ENCODE results near the gene SLC4A2.

DNA sequence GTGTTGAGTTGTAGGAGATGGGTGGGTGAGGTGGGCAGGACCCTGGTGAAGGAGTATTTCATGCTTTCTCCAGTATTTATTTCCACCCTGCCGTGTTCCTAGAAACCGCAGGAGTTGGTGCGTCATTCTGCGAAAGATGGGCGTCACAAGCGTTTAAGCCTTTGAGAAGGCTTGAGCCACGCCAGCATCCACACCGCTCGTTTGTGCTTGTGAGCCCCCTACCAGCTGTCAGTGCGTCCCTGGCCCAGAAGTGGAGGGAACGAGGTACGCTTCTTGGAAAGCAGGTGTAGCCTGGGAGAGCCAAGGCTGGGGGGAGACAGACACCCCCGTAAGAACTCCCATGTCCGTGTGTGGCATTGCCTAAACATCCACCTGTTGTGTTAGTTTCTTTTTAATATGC, 32.6 kb downstream of the SLC4A2 start:
- TF ChIP-seq, protein P1, sequence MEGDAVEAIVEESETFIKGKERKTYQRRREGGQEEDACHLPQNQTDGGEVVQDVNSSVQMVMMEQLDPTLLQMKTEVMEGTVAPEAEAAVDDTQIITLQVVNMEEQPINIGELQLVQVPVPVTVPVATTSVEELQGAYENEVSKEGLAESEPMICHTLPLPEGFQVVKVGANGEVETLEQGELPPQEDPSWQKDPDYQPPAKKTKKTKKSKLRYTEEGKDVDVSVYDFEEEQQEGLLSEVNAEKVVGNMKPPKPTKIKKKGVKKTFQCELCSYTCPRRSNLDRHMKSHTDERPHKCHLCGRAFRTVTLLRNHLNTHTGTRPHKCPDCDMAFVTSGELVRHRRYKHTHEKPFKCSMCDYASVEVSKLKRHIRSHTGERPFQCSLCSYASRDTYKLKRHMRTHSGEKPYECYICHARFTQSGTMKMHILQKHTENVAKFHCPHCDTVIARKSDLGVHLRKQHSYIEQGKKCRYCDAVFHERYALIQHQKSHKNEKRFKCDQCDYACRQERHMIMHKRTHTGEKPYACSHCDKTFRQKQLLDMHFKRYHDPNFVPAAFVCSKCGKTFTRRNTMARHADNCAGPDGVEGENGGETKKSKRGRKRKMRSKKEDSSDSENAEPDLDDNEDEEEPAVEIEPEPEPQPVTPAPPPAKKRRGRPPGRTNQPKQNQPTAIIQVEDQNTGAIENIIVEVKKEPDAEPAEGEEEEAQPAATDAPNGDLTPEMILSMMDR (IDR thresholded peaks at IDR 0.05): no peak
- TF ChIP-seq POLR2A (IDR thresholded peaks at IDR 0.05): no peak

Data from tibial nerve (tissue), 3 donors.